GM19467 (cell line): ENCODE measurements around the gene TSPAN5.

ENCODE experiments used
- ATAC-seq: cut with Tn5 transposase; IDR thresholded peaks from one replicate; pipeline ENCODE4 v1.9.1; 2021; ENCODE audit warnings: mild to moderate bottlenecking, moderate library complexity; ENCODE audit not compliant: unreplicated experiment

The TSPAN5 gene

GRCh38 chr4:98646422-98646821 is 12.0 kb downstream of the TSPAN5 start:
- ATAC-seq = no peak

- ATAC-seq = no peak
These were observed 12.9 kb downstream of the TSPAN5 start for GRCh38 chr4:98645527-98645926.

DNA sequence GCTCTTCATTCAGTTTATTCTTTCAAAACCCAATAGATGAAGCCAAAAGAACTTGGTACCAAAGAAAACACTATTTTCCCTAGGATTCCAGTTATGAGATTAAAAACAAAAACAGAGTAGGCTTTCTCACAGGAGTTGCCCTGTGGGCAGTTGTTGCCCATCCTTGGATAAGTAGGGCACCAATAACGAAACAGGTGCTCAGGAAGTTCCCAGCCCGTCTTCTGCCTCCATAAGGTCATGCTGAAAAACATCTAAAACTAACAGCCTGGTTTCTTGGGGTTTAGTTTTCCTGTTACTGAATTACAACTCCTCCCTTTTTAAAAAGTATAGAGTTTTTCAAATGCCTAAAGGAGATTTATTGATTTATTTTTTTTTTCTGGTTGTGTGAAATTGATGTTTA is 14.7 kb downstream of the TSPAN5 start:
- ATAC-seq = no peak

- ATAC-seq = no peak
These were observed 15.4 kb downstream of the TSPAN5 start for GRCh38 chr4:98642991-98643426.

DNA sequence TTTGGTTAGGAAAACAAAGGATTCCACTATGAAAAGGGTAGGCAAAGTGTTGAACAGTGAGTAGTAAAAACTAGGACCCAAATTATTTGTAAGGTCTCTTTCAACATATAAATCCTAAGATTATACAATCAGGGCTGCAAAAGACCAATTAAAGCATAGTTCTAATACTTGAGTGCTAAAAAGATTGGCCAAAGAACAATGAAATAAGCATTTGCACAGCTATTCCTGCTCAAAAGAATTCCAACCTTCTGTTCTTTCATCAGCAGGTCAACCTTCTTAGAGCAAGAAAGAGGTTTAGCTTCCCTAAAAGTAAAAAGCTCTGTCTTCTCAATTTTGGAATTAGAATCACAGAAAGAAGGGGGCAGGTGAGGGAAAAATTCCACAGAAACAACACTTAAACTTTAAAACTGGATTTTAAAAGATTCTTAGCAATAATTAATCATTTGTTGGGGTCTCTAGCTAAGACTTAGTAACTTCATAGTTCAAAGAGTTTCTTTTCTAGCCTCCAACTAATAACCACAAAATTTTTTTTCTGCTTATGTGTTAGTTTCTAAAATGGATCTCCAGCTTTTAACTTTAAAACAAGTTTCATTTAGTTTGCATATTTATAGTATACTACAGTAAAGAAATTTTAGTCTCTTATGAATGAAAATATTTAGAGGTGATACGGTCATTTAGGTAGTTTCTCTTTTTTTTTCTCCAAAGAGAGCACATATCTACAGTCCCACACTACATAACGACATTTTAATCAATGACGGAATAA is 16.3 kb downstream of the TSPAN5 start:
- no peak for ATAC-seq

DNA sequence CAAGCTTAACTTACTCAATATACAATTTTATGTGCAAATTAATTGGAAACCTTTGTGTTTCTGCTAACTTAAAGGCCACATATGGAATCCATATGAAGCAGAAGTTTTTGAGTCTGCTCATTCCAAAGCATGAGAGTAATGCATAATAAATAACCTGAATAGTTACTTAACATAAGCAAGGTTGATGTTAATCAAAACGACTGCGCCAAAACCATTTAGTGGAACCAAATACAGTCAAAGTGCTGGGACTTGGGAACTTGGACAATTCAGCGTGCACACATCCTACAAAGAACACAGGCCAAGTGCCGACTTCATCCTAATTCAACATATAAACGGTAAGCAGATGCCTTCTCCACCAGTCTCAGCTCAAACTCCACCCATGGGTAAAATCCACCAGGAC is 17.0 kb downstream of the TSPAN5 start:
- no peak for ATAC-seq

- ATAC-seq = peak; percentile 80
These were observed 18.9 kb downstream of the TSPAN5 start for GRCh38 chr4:98639523-98639922.

DNA sequence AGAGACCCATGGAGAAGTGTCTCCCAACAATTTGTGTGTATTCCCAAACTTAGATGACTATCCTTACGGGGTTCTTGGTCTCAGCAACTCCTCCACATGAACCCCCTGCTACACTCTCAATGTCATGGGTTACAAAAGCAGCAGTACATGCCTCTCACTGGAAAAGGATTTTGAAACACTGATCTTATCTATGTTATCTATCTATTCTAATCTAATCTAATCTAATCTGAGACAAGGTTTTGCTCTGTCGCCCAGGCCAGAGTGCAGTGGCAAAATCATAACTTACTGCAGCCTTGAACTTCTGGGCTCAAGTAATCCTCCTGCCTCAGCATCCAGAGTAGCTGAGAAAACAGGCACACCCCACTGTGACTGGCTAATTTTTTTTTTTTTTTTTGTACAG is 19.3 kb downstream of the TSPAN5 start:
- no peak for ATAC-seq

DNA sequence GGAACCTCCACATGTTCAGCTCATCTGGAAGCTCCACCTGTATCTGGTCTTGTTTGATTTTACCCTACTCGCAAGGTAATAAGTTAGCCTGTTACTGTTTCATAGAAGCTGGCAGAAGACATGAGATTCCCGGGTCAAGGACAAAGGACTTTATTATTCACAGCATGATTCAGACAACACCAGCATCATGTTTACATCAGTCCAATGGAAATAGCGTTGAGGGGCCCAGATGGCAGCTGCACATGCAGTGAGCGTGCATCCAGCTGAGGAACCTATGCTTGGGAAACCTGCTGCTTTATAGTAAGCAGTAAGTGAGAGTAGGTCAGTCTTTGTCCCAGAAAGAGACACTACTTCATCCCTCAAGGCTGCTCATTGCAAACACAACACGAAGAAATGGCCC is 19.8 kb downstream of the TSPAN5 start:
- ATAC-seq = no peak

- ATAC-seq = no peak
These were observed 24.4 kb downstream of the TSPAN5 start for GRCh38 chr4:98634061-98634460.

GRCh38 chr4:98633159-98633558 is 25.3 kb downstream of the TSPAN5 start:
- no peak for ATAC-seq

GRCh38 chr4:98632258-98632657 is 26.2 kb downstream of the TSPAN5 start:
- no peak for ATAC-seq

GRCh38 chr4:98631506-98631905 is 26.9 kb downstream of the TSPAN5 start:
- no peak for ATAC-seq

DNA sequence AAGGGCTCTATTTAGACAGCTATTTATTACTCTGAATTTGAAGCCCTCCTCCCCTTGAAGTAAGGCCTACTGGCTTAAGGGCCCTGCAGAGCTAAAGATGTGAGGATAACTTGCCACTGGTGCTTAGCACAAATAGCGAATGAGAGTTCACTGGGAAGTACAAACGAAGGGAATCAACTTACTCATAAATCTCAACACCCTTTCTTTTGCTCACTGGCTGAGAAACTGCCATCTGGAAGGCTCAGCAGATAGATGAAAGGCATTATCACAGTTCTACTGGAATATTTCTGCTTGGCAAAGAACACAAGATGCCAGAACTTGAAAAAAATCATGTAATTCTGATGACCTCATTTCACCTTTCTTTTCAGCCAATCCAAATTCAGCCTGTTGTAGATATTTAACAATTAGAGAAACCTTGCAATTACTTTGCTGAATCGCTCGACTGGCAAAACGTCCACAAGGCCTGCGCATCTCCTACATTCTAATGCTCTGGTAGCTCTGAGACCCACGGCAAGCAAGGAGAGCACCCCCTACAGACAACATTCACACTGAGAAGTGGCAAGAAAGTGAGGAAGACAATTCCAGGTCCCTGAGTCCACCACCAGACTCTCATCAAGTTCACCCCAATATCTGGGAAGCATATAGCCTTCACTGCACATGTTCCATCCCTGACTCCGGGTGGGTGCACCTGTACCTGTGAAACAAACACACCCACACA is 27.5 kb downstream of the TSPAN5 start:
- ATAC-seq = no peak

- no peak for ATAC-seq
These were observed 30.7 kb downstream of the TSPAN5 start for GRCh38 chr4:98627531-98628257.

DNA sequence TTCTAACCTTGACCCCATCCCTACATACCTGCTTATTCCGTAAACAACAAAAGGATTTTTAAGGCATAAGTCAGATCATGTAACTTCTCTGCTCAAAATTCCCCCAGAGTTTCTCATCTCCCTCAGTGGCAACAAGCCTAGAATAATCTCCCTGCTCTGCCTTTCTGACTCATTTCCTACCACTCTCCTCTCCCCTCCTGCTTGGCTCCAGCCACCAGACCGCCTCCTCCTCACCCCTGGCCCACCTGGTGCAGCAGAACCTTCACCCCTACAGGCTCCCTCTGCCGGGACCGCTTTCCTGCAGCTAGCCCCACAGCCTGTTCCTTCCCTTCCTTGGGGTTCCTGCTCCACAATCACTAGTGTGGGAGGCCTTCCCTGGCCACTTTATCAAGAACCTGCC is 32.1 kb downstream of the TSPAN5 start:
- ATAC-seq = no peak

- no peak for ATAC-seq
These were observed 32.5 kb downstream of the TSPAN5 start for GRCh38 chr4:98625920-98626319.

DNA sequence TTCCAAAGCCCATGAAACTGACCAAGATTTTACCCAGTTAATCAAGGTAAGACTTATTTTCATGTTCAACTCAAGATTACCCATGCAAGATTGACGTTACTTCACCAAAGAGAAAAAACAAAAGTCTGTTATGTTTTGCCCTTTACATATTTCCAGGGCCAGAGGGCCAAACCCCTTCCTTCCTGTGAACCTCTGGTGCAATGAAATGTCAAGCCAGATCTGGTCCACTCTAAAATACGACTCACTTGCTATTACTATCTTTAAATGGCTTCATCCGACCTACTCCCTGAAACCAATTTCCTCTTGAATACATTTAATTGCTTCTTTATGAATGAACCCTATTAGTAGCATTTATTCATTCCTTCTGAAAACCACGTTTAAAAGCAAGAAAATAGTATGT is 33.0 kb downstream of the TSPAN5 start:
- no peak for ATAC-seq

GRCh38 chr4:98624642-98625041 is 33.8 kb downstream of the TSPAN5 start:
- no peak for ATAC-seq

GRCh38 chr4:98624144-98624543 is 34.3 kb downstream of the TSPAN5 start:
- ATAC-seq = no peak

- ATAC-seq = no peak
These were observed 35.1 kb downstream of the TSPAN5 start for GRCh38 chr4:98623126-98623802.
